Activated CD8-positive, alpha-beta T cell treated with anti-CD3 and anti-CD28 coated beads for 36 hours (primary cell): Measurements from ENCODE around the gene RANBP10. TPM values are rescaled to one million over a fixed set of nuclear protein-coding genes. Genes with fewer than 3 reads are reported as not detected.

Experiments
- ATAC-seq: fragments of 200-7000 bp; cut with Tn5 transposase; one replicate; pipeline ENCODE4 v1.10.0; 2021; ENCODE audit warnings: mild to moderate bottlenecking, moderate library complexity
- CTCF ChIA-PET: fragments of 350-600 bp; sonication (Branson Sonifier 250); formaldehyde crosslinking; loops from one replicate; lab custom pipeline; 2021; ENCODE audit warnings: antibody characterized with exemption; lab: Charles Lee
- POLR2A ChIA-PET: fragments of 350-600 bp; sonication (Branson Sonifier 250); formaldehyde crosslinking; loops from one replicate; lab custom pipeline; 2021; ENCODE audit warnings: antibody characterized with exemption; lab: Charles Lee
- DNase-seq: peaks from one replicate; pipeline ENCODE4 v3.0.0-alpha.2; 2020
- H3K27ac Mint-ChIP-seq: one replicate; pipeline ENCODE4 v1.8.0; 2021; ENCODE audit warnings: mild to moderate bottlenecking, mixed read lengths
- H3K27me3 Mint-ChIP-seq: one replicate; pipeline ENCODE4 v1.8.0; 2021; ENCODE audit warnings: mixed read lengths
- H3K36me3 Mint-ChIP-seq: one replicate; pipeline ENCODE4 v1.8.0; 2021; ENCODE audit warnings: low read depth, mixed read lengths
- H3K4me1 Mint-ChIP-seq: one replicate; pipeline ENCODE4 v1.8.0; 2021; ENCODE audit warnings: low read depth, mixed read lengths
- H3K4me3 Mint-ChIP-seq: one replicate; pipeline ENCODE4 v1.8.0; 2021; ENCODE audit warnings: mild to moderate bottlenecking, moderate library complexity, mixed read lengths
- H3K9me3 Mint-ChIP-seq: one replicate; pipeline ENCODE4 v1.8.0; 2021; ENCODE audit warnings: mixed read lengths
- intact Hi-C: fragments of 100-400 bp; cut with micrococcal nuclease; formaldehyde crosslinking; loops from one replicate; pipeline ENCODE4 v1.10.0; 2022
- total RNA-seq, 2 experiments: library from RNA; stranded (reverse); gene quantifications; one replicate each; pipeline ENCODE4 v1.2.3, GENCODE V29; 2021
- TF ChIP-seq, protein P1 (sequence below): fragments of 200-600 bp; IDR thresholded peaks from one replicate; pipeline ENCODE4 v1.8.0; 2022; ENCODE audit warnings: antibody characterized with exemption, mild to moderate bottlenecking

Gene RANBP10
- total RNA-seq, 2 experiments from 2014 or later = 15.9 to 18.9 TPM

- peaks cover 7% of the 10 kb centered on the region for H3K36me3 Mint-ChIP-seq
Measured at GRCh38 chr16:67833030-67833414, 26.7 kb upstream of the RANBP10 start.

DNA sequence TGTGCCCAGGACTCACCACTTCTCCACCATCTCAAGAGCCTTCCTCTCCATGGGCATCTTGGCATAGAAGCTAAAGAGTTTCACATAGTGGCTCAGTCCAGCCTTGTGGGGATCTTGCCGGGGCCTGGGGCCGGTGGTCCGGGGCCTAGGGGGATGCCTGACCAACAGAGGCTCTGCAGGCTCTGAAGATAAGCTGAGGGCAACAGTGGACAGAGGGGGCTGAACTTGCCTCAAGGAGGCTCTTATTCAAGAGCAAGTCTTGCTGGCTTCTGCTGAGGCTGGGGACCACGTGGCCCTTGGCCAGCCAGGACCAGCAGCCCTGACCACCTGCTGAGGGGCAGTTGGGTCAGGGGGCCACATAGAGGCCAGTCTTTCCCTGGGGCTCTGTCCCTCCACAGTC, 22.3 kb upstream of the RANBP10 start:
- Mint-ChIP-seq H3K4me3 (no peak overlapping the region), H3K27ac (no peak overlapping the region), H3K4me1 (peaks cover 9% of the 10 kb centered on the region), H3K9me3 (no peaks in the 10 kb centered on the region), H3K27me3 (no peaks in the 10 kb centered on the region), H3K36me3 (peaks cover 7% of the 10 kb centered on the region)
- ATAC-seq (no peak), DNase-seq (no peak)
- TF ChIP-seq, protein P1, sequence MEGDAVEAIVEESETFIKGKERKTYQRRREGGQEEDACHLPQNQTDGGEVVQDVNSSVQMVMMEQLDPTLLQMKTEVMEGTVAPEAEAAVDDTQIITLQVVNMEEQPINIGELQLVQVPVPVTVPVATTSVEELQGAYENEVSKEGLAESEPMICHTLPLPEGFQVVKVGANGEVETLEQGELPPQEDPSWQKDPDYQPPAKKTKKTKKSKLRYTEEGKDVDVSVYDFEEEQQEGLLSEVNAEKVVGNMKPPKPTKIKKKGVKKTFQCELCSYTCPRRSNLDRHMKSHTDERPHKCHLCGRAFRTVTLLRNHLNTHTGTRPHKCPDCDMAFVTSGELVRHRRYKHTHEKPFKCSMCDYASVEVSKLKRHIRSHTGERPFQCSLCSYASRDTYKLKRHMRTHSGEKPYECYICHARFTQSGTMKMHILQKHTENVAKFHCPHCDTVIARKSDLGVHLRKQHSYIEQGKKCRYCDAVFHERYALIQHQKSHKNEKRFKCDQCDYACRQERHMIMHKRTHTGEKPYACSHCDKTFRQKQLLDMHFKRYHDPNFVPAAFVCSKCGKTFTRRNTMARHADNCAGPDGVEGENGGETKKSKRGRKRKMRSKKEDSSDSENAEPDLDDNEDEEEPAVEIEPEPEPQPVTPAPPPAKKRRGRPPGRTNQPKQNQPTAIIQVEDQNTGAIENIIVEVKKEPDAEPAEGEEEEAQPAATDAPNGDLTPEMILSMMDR = no peak
- CTCF ChIA-PET = interaction anchor here (1.9 to 12.2 kb wide), 2 partner anchors 12 to 55 kb away, joined by 4 to 132 read pairs; no protein-coding TSS in a partner anchor
- POLR2A ChIA-PET = interaction anchor here (1.1 kb wide), 2 partner anchors 10 to 57 kb away, joined by 4 to 5 read pairs; no protein-coding TSS in a partner anchor
- intact Hi-C loops = no loop called here

More at GRCh38 chr16:67833030-67833414, 26.7 kb upstream of the RANBP10 start:
- CTCF ChIA-PET = interaction anchor here (0.7 to 12.2 kb wide), 5 partner anchors 8 to 395 kb away, joined by 3 to 132 read pairs (median 3); partner anchors contain the start of gene TSNAXIP1
- no peaks in the 10 kb centered on the region for H3K27me3 Mint-ChIP-seq
- DNase-seq = no peak
- H3K9me3 Mint-ChIP-seq = no peaks in the 10 kb centered on the region
- ATAC-seq = no peak
- peak overlapping the region; percentile 89 for H3K4me3 Mint-ChIP-seq
- H3K4me1 Mint-ChIP-seq = peaks cover 12% of the 10 kb centered on the region
- POLR2A ChIA-PET = interaction anchor here (0.8 to 3.0 kb wide), 11 partner anchors 9 to 136 kb away, joined by 3 to 22 read pairs (median 4); partner anchors contain the start of genes CENPT, NUTF2, RANBP10 and SLC12A4
- intact Hi-C loops = no loop called here
- peak overlapping the region; percentile 76 for H3K27ac Mint-ChIP-seq
- TF ChIP-seq, protein P1 = no peak

DNA sequence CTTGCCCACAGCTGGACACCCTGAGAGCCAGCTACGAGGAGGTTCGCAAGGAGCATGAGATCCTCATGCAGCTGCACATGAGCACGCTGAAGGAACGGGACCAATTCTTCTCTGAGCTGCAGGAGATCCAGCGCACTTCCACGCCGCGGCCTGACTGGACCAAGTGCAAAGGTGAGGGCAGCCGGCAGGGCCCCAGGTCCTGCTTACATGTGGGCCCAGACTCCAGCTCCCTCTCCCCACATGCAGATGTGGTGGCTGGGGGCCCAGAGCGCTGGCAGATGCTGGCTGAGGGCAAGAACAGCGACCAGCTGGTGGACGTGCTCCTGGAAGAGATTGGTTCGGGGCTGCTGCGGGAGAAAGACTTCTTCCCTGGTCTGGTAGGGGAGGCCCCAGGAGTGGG, 19.5 kb upstream of the RANBP10 start:
- Mint-ChIP-seq H3K36me3 (peaks cover 5% of the 10 kb centered on the region), H3K27ac (no peak overlapping the region), H3K4me1 (no peaks in the 10 kb centered on the region), H3K4me3 (no peak overlapping the region), H3K9me3 (no peaks in the 10 kb centered on the region), H3K27me3 (no peaks in the 10 kb centered on the region)
- ChIA-PET CTCF (interaction anchor here (12.2 kb wide), 1 partner anchor 9 kb away, joined by 132 read pairs; no protein-coding TSS in a partner anchor), POLR2A (interaction anchor here (0.9 to 1.0 kb wide), 2 partner anchors 8 to 20 kb away, joined by 3 read pairs; no protein-coding TSS in a partner anchor)
- intact Hi-C loops = no loop called here
- ATAC-seq = no peak
- TF ChIP-seq, protein P1 = no peak
- DNase-seq = no peak

DNA sequence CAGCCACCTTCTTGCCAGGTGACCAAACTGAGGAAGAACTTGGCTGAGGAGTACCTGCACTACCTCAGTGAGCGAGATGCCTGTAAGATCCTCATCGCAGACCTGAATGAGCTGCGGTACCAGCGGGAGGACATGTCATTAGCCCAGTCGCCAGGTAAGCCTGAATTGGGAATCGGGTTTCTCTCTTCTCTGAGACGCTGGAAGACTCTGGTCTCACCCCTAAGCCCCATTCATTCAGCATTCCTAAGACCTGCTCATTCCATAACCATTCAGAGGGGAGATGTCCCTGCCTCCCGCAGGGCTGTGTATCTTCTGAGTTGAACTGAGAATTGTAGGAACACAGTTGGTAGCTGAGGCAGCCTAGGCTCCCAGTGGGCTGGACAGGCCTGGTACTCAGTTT, 18.8 kb upstream of the RANBP10 start:
- intact Hi-C loops = no loop called here
- no peaks in the 10 kb centered on the region for H3K4me1 Mint-ChIP-seq
- H3K27me3 Mint-ChIP-seq = no peaks in the 10 kb centered on the region
- TF ChIP-seq, protein P1 = no peak
- H3K9me3 Mint-ChIP-seq = no peaks in the 10 kb centered on the region
- no peak for DNase-seq
- peaks cover 2% of the 10 kb centered on the region for H3K36me3 Mint-ChIP-seq
- no peak overlapping the region for H3K27ac Mint-ChIP-seq
- POLR2A ChIA-PET = no interaction called here
- CTCF ChIA-PET = interaction anchor here (12.2 kb wide), 1 partner anchor 8 kb away, joined by 132 read pairs; no protein-coding TSS in a partner anchor
- ATAC-seq = no peak
- H3K4me3 Mint-ChIP-seq = no peak overlapping the region

DNA sequence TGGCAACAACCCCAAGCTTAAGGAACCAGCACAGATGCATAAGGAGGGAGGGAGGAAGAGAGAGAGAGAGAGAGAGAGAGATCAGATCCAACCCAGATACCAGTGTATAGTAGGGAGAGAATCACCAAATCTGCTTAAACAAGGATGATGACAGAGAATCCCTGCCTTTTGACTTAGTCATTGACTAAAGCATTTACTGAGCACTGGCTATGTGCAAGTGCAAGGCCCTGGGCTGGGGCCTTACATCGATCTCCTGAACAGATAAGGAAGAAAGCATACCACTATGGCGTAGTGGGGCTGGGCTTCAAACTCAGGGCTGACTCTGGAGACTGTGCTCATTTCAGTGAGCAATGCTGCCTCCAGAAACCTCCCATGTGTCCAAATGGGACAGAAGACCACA, 16.2 kb upstream of the RANBP10 start:
- Mint-ChIP-seq H3K27ac (no peak overlapping the region), H3K4me3 (no peak overlapping the region), H3K36me3 (no peaks in the 10 kb centered on the region), H3K27me3 (no peaks in the 10 kb centered on the region), H3K4me1 (no peaks in the 10 kb centered on the region), H3K9me3 (no peaks in the 10 kb centered on the region)
- intact Hi-C loops = no loop called here
- CTCF ChIA-PET = interaction anchor here (0.6 kb wide), 1 partner anchor 116 kb away, joined by 3 read pairs; no protein-coding TSS in a partner anchor
- no peak for ATAC-seq
- DNase-seq = no peak
- POLR2A ChIA-PET = no interaction called here
- TF ChIP-seq, protein P1 = no peak
